Heart left ventricle (tissue), 16 donors: ENCODE data around the gene CFAP70. TPM values are rescaled to one million over a fixed set of nuclear protein-coding genes. Genes with fewer than 3 reads are reported as not detected.

ENCODE experiments used
- ATAC-seq, 4 donors: fragments of 200-7000 bp; cut with Tn5 transposase; one replicate each; pipeline ENCODE4 v1.9.1; 2020 to 2022; ENCODE audit warnings: moderate library complexity in 4 of 4, mild to moderate bottlenecking in 3 of 4, moderate number of reproducible peaks in 1 of 4
- DNase-seq, 5 donors: peaks; one replicate each; pipeline ENCODE4 v3.0.0-alpha.2; 2020
- H3K27ac ChIP-seq, 12 donors: fragments of 200-600 bp; sonication (generic) in 4 of 12; one replicate each; pipeline versions ENCODE4 v1.5.0 to v1.8.0; 2016 to 2022; ENCODE audit warnings: mild to moderate bottlenecking in 2 of 12
- H3K27me3 ChIP-seq, 9 donors: fragments of 200-600 bp; sonication (generic) in 2 of 9; one replicate each; pipeline versions ENCODE4 v1.5.1 to v1.8.0; 2016 to 2022; ENCODE audit warnings: mild to moderate bottlenecking in 3 of 9
- H3K36me3 ChIP-seq, 9 donors: fragments of 200-600 bp; sonication (generic) in 2 of 9; one replicate each; pipeline versions ENCODE4 v1.5.0 to v1.8.0; 2018 to 2022; ENCODE audit warnings: mild to moderate bottlenecking in 2 of 9
- H3K4me1 ChIP-seq, 12 donors: fragments of 200-600 bp; sonication (generic) in 4 of 12; one replicate each; pipeline versions ENCODE4 v1.5.0 to v1.8.0; 2016 to 2022; ENCODE audit warnings: mild to moderate bottlenecking in 3 of 12
- H3K4me3 ChIP-seq, 12 donors: fragments of 200-600 bp; sonication (generic) in 4 of 12; one replicate each; pipeline versions ENCODE4 v1.5.0 to v1.8.0; 2017 to 2022; ENCODE audit warnings: mild to moderate bottlenecking in 9 of 12, moderate library complexity in 4 of 12
- H3K9me3 ChIP-seq, 12 donors: fragments of 200-600 bp; sonication (generic) in 4 of 12; one replicate each; pipeline versions ENCODE4 v1.5.0 to v1.8.0; 2016 to 2022; ENCODE audit warnings: mild to moderate bottlenecking in 1 of 12
- CTCF ChIP-seq, 12 donors: fragments of 200-600 bp; sonication (generic) in 4 of 12; IDR thresholded peaks; one replicate each; pipeline versions ENCODE4 v1.5.0 to v1.8.0; 2018 to 2022; ENCODE audit warnings: antibody characterized with exemption in 12 of 12, mild to moderate bottlenecking in 5 of 12
- POLR2A ChIP-seq, 2 donors: fragments of 450-650 bp; IDR thresholded peaks; one replicate each; pipeline ENCODE4 v1.6.1; 2017; ENCODE audit warnings: antibody characterized with exemption in 2 of 2, mild to moderate bottlenecking in 2 of 2, moderate library complexity in 2 of 2
- WGBS, 4 donors: extraction: QIAGEN DNeasy Blood & Tissue Kit in 2 of 4; methylation state at CpG; one replicate each; pipeline versions ENCODE4 v1.1.5 to v1.1.7; 2013 to 2018; 5-methylcytosine and 5-hydroxymethylcytosine counted together
- intact Hi-C, 10 donors: fragments of 100-400 bp; cut with DNase I; formaldehyde crosslinking; loops; one replicate each; pipeline versions ENCODE4 v1.11.1 to v1.14.2; 2022
- long read RNA-seq, 3 donors: library from polyadenylated mRNA; unstranded; transcript quantifications; one replicate each; pipeline ENCODE4 v2.0.0, GENCODE V29; 2020 to 2021
- polyA plus RNA-seq, 2 donors: library from polyadenylated mRNA; stranded (reverse); fragments of 200-250 nt; gene quantifications; one replicate each; pipeline ENCODE4 v1.2.3, GENCODE V29; 2013
- total RNA-seq, 9 donors: library from RNA; depleted of rRNA in 2 of 9; stranded (reverse); fragments of >200 nt in 2 of 9; fragmentation: NEBNext Ultra II Directional in 3 of 9; extraction: Animal tissue kit (Norgen Biotek cat#: 25700) in 3 of 9; gene quantifications; one replicate each; pipeline versions ENCODE4 v1.1.0 to v1.2.4, GENCODE V29; 2016 to 2023
- donor health status: ischemic (EF 13 %, LVEDD 7.1; RV severe dilation, severe dysfunction).
- donor health status: healthy with polysubstance abuse.
- donor health status: DM: no; HTN: yes; CAD: no.
- donor health status: DM: no; HTN: no; CAD: no.
- donor health status: ischemic (EF 25% LVEDD 6.9; RV normal size, moderate dysfunction).
- donor health status: ischemic (EF 25% LVEDD 5.7; RV mildly dilated, moderate dysfunction).
- donor health status: healthy.
- donor health status: DM: yes; HTN: yes; CAD: no.
- donor health status: ischemic (EF 35%, LVEDD 5.7; RV mildly dilated, moderate dysfunction).
- donor health status: nonischemic (EF 11% LVEDD 7.7; RV severe dilation, severe dysfunction).
- donor health status: DM: yes; HTN: yes; CAD: no.
- donor health status: PGD.
- donor health status: ischemic (EF 29% LVEDD 5.4; RV normal size, mild dysfunction).
- donor health status: nonischemic (EF 23%, LVEDD 6.1; RV moderate dilation, normal function).

The CFAP70 gene
- total RNA-seq (1 to 10 TPM in 6 of 9 donors, under 1 TPM in 3; 0.82 to 2.0 (median 1.6) TPM), polyA plus RNA-seq (1 to 10 TPM in 1 of 2 donors, under 1 TPM in 1; 0.22 to 1.4 TPM)
- long read RNA-seq, donor 1, partial matches to known transcripts, result 0 of 1 reads
- long read RNA-seq, donor 1, other reads (novel, unspliced or antisense), result 1 of 1 reads
- long read RNA-seq, donor 2, result 0 reads
- long read RNA-seq, donor 3, partial matches to known transcripts, result 1 of 1 reads
- long read RNA-seq, donor 3, other reads (novel, unspliced or antisense), result 0 of 1 reads

GRCh38 chr10:73358331-73359279, at the start of gene CFAP70:
Gene CFAP70 (minus strand): TSS chr10:73358864. CDS start chr10:73354796, 4,068 bp downstream.
- WGBS, 4 donors, result 1 to 2% (median 1%) methylated on average over 42 to 45 of the region's 45 CpGs
- peak; percentile 92 to 94 (median 93) for DNase-seq
- peak within 1 kb of the TSS in 11 of 12 donors; percentile 30 to 80 (median 45) for H3K27ac ChIP-seq
- TF ChIP-seq CTCF (IDR thresholded peaks at IDR 0.05), result no peak
- TF ChIP-seq POLR2A (IDR thresholded peaks at IDR 0.05), result no peak
- H3K4me3 ChIP-seq, result peak within 1 kb of the TSS; percentile 50 to 92 (median 82)
- no peaks in the 10 kb centered on the region for H3K27me3 ChIP-seq
- H3K36me3 ChIP-seq, result no peaks in the 10 kb centered on the region
- peaks cover 0 to 20% (median 9%) of the 10 kb centered on the region in 12 donors for H3K4me1 ChIP-seq
- H3K9me3 ChIP-seq, result peaks cover 0 to 9% (median 0%) of the 10 kb centered on the region in 12 donors
- intact Hi-C loops, result no loop called here
- peak; percentile 93 to 98 (median 98) for ATAC-seq

GRCh38 chr10:73408061-73408460, 49.4 kb upstream of the CFAP70 start:
- H3K27me3 ChIP-seq, result no peaks in the 10 kb centered on the region
- WGBS, 4 donors, result 85 to 96% (median 92%) methylated on average over 5 of the region's 5 CpGs
- no peak for DNase-seq
- intact Hi-C loops, result no loop called here
- no peaks in the 10 kb centered on the region for H3K9me3 ChIP-seq
- peaks cover 0 to 61% (median 34%) of the 10 kb centered on the region in 12 donors for H3K4me1 ChIP-seq
- peaks cover 0 to 17% (median 6%) of the 10 kb centered on the region in 9 donors for H3K36me3 ChIP-seq
- no peak overlapping the region for H3K27ac ChIP-seq
- no peak overlapping the region for H3K4me3 ChIP-seq
- no peak for ATAC-seq
- TF ChIP-seq CTCF (IDR thresholded peaks at IDR 0.05) (no peak), POLR2A (IDR thresholded peaks at IDR 0.05) (no peak)

- WGBS, 4 donors, result 87 to 93% (median 89%) methylated on average over 1 of the region's 1 CpG
- no peaks in the 10 kb centered on the region for H3K27me3 ChIP-seq
- DNase-seq (no peak), ATAC-seq (no peak)
- H3K27ac ChIP-seq, result no peak overlapping the region
- H3K4me1 ChIP-seq, result peaks cover 0 to 55% (median 29%) of the 10 kb centered on the region in 12 donors
- intact Hi-C loops, result no loop called here
- H3K36me3 ChIP-seq, result peaks cover 0 to 17% (median 6%) of the 10 kb centered on the region in 9 donors
- TF ChIP-seq POLR2A (IDR thresholded peaks at IDR 0.05), result no peak
- no peak for TF ChIP-seq CTCF (IDR thresholded peaks at IDR 0.05)
- H3K4me3 ChIP-seq, result no peak overlapping the region
- H3K9me3 ChIP-seq, result no peaks in the 10 kb centered on the region
Observed at GRCh38 chr10:73407495-73407894, 48.8 kb upstream of the CFAP70 start.

GRCh38 chr10:73406846-73407245, 48.2 kb upstream of the CFAP70 start:
- peaks cover 0 to 49% (median 23%) of the 10 kb centered on the region in 12 donors for H3K4me1 ChIP-seq
- no peak for DNase-seq
- H3K4me3 ChIP-seq, result no peak overlapping the region
- H3K9me3 ChIP-seq, result no peaks in the 10 kb centered on the region
- H3K36me3 ChIP-seq, result peaks cover 0 to 17% (median 6%) of the 10 kb centered on the region in 9 donors
- WGBS, 4 donors, result 68 to 72% (median 71%) methylated on average over 5 of the region's 5 CpGs
- no peaks in the 10 kb centered on the region for H3K27me3 ChIP-seq
- no peak for ATAC-seq
- TF ChIP-seq CTCF (IDR thresholded peaks at IDR 0.05) (no peak), POLR2A (IDR thresholded peaks at IDR 0.05) (no peak)
- intact Hi-C loops, result no loop called here
- H3K27ac ChIP-seq, result no peak overlapping the region
